HUES6 (cell line): ENCODE results near the gene OXCT1.

ENCODE experiments used
- H3K27ac ChIP-seq: 2 replicates; pipeline ENCODE4 v1.7.0; 2013; ENCODE audit warnings: low read depth, mild to moderate bottlenecking, low read length, inconsistent platforms
- H3K27me3 ChIP-seq: 2 replicates; pipeline ENCODE4 v1.6.1; 2013; ENCODE audit warnings: low read length; ENCODE audit not compliant: control insufficient read depth, insufficient read depth
- H3K36me3 ChIP-seq: 2 replicates; pipeline ENCODE4 v1.6.1; 2013; ENCODE audit warnings: low read length; ENCODE audit not compliant: control insufficient read depth, insufficient read depth
- H3K4me1 ChIP-seq: 2 replicates; pipeline ENCODE4 v1.6.1; 2013; ENCODE audit warnings: low read length; ENCODE audit not compliant: control insufficient read depth, insufficient read depth
- H3K4me3 ChIP-seq: 2 replicates; pipeline ENCODE4 v1.5.1; 2013; ENCODE audit warnings: low read depth, low read length
- H3K9ac ChIP-seq: one replicate; pipeline ENCODE4 v1.6.1; 2013; ENCODE audit warnings: mild to moderate bottlenecking, low read length
- H3K9me3 ChIP-seq: 2 replicates; pipeline ENCODE4 v1.6.1; 2013; ENCODE audit warnings: low read depth, low read length; ENCODE audit not compliant: control insufficient read depth, insufficient read depth

OXCT1 gene

DNA sequence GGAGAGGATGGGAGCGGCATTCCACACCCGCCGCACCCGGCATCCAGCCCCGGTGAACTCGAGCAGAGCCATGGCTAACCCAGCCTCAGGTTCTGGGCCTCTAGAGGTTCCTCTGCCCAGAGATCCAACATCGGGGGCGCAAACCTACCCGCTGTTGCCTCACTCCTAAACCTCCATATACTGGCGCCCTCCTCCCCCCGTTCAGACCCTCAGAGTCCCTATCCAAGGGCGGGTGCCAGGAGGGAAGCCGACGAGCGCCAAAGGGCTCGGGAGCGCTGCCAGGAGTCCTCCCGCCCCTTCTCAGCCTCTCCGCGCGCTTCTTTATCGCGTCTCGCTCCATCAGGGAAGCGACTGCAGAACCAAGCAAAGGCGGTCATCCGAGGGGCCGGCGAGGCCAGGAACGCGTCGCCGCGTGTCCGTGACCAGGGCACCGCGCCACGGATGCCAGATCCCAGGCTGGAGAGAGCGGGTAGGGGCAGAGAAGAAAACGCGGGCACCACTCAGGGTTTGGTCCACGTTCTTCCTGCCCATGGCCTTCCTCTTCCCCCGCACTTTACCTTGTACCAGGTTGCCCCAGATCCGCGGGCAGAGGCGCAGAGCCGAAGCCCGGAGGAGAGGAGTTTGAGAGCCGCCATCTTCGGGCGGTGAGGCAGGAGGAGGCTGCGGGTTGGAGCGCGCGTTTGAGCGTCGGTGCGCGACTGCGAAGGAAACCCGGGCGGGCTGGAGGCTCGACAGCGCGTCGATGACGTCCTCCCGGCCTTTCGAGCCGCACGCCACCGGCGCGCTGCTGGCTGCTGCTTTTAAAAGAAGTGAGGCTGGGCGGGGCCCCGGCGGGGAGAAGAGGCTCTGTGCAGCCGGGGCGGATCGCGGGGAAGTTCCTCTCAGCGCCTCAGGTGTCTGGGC lies at the start of gene OXCT1:
OXCT1 (minus strand) TSS at position 702 of the 903 bp plus-strand sequence; CDS start at position 635, 67 bp downstream.
- peaks cover 34% of the 10 kb centered on the region for H3K27me3 ChIP-seq
- peak within 1 kb of the TSS; percentile 45; the same call in 1 of the 2 replicates for H3K27ac ChIP-seq
- H3K4me1 ChIP-seq, result peaks cover 10% of the 10 kb centered on the region; the same call in 1 of the 2 replicates
- no peaks in the 10 kb centered on the region; the same call in 1 of the 2 replicates for H3K36me3 ChIP-seq
- peaks cover 2% of the 10 kb centered on the region; the same call in 1 of the 2 replicates for H3K9me3 ChIP-seq
- H3K9ac ChIP-seq, result peak within 1 kb of the TSS; percentile 97
- H3K4me3 ChIP-seq, result peak within 1 kb of the TSS; percentile 100

DNA sequence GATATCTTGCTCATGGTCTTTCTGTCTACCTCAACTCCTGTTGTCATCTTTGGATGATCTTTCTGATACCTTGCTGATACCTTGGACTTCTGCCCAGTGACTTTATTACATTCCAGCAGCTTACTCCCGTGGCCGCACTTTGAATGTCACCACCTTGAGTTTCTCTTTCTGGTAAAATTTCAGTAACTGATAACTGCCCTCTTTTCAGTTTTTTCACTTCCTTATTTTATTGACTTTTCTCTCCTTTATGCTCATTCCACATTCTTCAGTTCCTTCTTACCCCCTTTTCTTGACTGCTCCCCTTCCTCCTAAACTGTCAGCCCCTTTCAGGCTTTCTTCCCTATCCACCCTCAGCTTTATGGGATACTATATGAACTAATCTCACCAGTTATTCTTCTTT lies 47.9 kb upstream of the OXCT1 start:
- H3K9me3 ChIP-seq, result no peaks in the 10 kb centered on the region
- H3K27me3 ChIP-seq, result no peaks in the 10 kb centered on the region
- peaks cover 6% of the 10 kb centered on the region; the same call in 1 of the 2 replicates for H3K4me1 ChIP-seq
- no peak overlapping the region for H3K27ac ChIP-seq
- H3K9ac ChIP-seq, result no peak overlapping the region
- no peak overlapping the region for H3K4me3 ChIP-seq
- H3K36me3 ChIP-seq, result peaks cover 58% of the 10 kb centered on the region

- Histone ChIP-seq H3K27ac (no peak overlapping the region), H3K4me1 (peaks cover 6% of the 10 kb centered on the region; the same call in 1 of the 2 replicates), H3K36me3 (peaks cover 60% of the 10 kb centered on the region), H3K9me3 (no peaks in the 10 kb centered on the region), H3K27me3 (no peaks in the 10 kb centered on the region), H3K9ac (no peak overlapping the region), H3K4me3 (no peak overlapping the region)
Measured at GRCh38 chr5:41908374-41909079, 38.3 kb upstream of the OXCT1 start.

DNA sequence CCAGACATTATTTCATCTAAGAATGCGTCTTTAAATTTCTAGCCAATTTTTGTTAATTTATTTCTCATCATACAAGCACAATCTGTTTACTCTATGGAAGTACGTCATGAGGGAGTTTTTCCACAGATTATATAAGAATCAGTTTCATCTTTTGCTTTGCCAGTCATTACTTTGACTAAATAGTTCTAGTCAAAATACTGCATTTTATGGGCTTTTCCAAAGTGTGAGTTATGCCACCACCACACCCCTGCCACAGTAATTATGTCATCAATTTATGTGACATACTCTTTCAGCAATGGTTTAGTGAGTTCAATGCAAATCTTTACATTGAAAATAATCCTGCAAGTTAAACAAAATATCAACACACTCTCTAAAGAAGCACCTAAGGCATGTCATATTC lies 35.9 kb upstream of the OXCT1 start:
- Histone ChIP-seq H3K27me3 (no peaks in the 10 kb centered on the region), H3K9ac (no peak overlapping the region), H3K36me3 (peaks cover 37% of the 10 kb centered on the region), H3K27ac (no peak overlapping the region), H3K9me3 (no peaks in the 10 kb centered on the region), H3K4me3 (no peak overlapping the region), H3K4me1 (peaks cover 6% of the 10 kb centered on the region; the same call in 1 of the 2 replicates)

GRCh38 chr5:41903892-41904799 lies 33.9 kb upstream of the OXCT1 start, which contains the start of gene RIMOC1:
Gene RIMOC1 (plus strand): TSS chr5:41904344. CDS start chr5:41904368, 24 bp downstream.
- peak within 1 kb of the TSS; percentile 97 for H3K9ac ChIP-seq
- peaks cover 23% of the 10 kb centered on the region for H3K36me3 ChIP-seq
- H3K9me3 ChIP-seq, result no peaks in the 10 kb centered on the region
- peaks cover 6% of the 10 kb centered on the region; the same call in 1 of the 2 replicates for H3K4me1 ChIP-seq
- H3K27me3 ChIP-seq, result no peaks in the 10 kb centered on the region
- H3K27ac ChIP-seq, result peak within 1 kb of the TSS; percentile 73
- peak within 1 kb of the TSS; percentile 96 for H3K4me3 ChIP-seq

- Histone ChIP-seq H3K4me3 (peak overlapping the region; percentile 64), H3K9ac (peak overlapping the region; percentile 53), H3K4me1 (peaks cover 6% of the 10 kb centered on the region; the same call in 1 of the 2 replicates), H3K9me3 (no peaks in the 10 kb centered on the region), H3K27me3 (no peaks in the 10 kb centered on the region), H3K36me3 (peaks cover 16% of the 10 kb centered on the region), H3K27ac (no peak overlapping the region)
Measured at GRCh38 chr5:41903382-41903891, 33.2 kb upstream of the OXCT1 start.

DNA sequence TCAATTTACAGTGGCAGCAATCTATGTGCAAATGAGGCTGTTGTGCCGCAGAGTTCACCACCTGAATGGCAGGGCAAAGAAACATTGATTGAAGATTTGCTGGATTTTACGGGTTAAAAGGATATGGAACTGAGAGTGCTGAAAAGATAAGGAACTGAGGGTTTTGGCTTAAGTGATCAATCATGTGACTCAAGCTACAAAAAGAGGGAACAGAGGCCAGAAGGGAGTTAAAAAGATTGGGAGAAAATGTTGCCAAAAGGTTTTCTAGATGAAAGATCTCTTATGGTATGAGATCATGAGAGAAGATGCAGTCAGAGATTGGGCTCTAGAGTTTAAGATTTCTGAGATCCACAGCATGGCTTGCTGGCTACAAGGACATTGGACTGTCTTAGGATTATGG lies 26.0 kb upstream of the OXCT1 start:
- Histone ChIP-seq H3K4me3 (no peak overlapping the region), H3K4me1 (peaks cover 3% of the 10 kb centered on the region; the same call in 1 of the 2 replicates), H3K9me3 (no peaks in the 10 kb centered on the region), H3K27me3 (no peaks in the 10 kb centered on the region), H3K27ac (no peak overlapping the region), H3K9ac (no peak overlapping the region), H3K36me3 (no peaks in the 10 kb centered on the region)

DNA sequence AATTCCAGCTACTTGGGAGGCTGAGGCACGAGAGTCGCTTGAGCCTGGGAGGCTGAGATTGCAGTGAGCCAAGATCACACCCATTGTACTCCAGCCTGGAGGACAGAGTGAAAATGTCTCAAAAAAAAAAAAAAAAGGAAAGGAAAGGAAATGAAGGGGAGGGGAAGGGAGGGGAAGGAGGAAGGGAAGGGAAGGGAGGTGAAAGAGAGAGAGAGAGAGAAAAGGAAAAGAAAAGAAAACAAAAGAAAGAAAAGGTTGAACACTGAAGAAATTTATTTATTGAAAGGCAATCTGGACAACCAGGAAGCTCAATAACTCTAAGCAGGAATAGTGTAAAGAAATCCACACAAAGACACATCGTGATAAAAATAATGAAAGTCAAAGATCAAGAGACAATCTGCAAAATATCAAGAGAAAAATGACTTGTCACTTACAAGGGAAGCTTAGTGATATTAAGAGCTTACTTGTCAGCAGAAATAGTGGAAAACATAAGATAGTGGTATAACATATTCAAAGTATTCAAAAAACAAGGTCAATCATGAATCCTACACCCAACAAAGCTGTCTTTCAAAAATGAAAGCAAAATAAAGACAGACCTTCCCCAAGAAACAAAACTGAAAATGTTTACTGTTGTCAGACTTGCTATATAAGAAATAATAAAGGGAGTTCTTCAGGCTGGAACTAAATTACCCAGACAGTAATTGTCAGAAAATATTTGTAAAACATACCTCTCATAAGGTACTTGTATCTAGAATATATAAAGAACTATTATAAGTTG lies 23.0 kb upstream of the OXCT1 start:
- H3K9ac ChIP-seq, result no peak overlapping the region
- no peak overlapping the region for H3K4me3 ChIP-seq
- peaks cover 4% of the 10 kb centered on the region; the same call in 1 of the 2 replicates for H3K4me1 ChIP-seq
- H3K27ac ChIP-seq, result no peak overlapping the region
- no peaks in the 10 kb centered on the region for H3K9me3 ChIP-seq
- H3K27me3 ChIP-seq, result no peaks in the 10 kb centered on the region
- H3K36me3 ChIP-seq, result no peaks in the 10 kb centered on the region

DNA sequence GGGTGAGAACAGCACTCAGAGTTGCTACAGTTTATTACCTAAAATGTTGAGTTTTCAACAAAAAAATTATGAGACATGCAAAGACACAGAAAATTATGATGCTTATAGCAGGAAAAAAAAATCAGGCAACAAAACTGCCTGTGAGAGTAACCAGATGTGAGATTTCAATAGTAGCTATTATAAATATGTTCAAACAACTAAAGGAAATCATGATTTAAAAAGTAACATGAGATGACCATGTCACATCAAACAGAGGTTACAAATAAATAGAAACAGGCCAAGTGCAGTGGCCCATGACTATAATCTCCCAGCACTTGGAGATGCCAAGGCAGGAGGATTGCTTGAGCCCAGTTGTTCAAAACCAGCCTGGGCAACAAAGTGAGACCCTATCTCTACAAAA lies 21.8 kb upstream of the OXCT1 start:
- H3K36me3 ChIP-seq, result no peaks in the 10 kb centered on the region
- no peak overlapping the region for H3K4me3 ChIP-seq
- H3K9ac ChIP-seq, result no peak overlapping the region
- H3K4me1 ChIP-seq, result peaks cover 4% of the 10 kb centered on the region; the same call in 1 of the 2 replicates
- no peak overlapping the region for H3K27ac ChIP-seq
- H3K9me3 ChIP-seq, result peaks cover 5% of the 10 kb centered on the region; the same call in 1 of the 2 replicates
- no peaks in the 10 kb centered on the region for H3K27me3 ChIP-seq
